ENCODE results near the gene EEFSEC. TPM values are rescaled to one million over a fixed set of nuclear protein-coding genes. Genes with fewer than 3 reads are reported as not detected.

EEFSEC gene
- total RNA-seq (10 to 100 TPM; 11.5 to 13.4 TPM), polyA plus RNA-seq (ENCODE audit: insufficient read length in 6 of 6) (10 to 100 TPM; 17.4 to 23.0 (median 20.9) TPM)
- long read RNA-seq, donor 1, transcript EEFSEC-201 (7 exons, 2,232 nt): major isoform, 9 of 9 reads
- long read RNA-seq, donor 1, partial matches to known transcripts: 0 of 9 reads
- long read RNA-seq, donor 1, other reads (novel, unspliced or antisense): 0 of 9 reads
- long read RNA-seq, donor 2, transcript EEFSEC-201 (7 exons, 2,232 nt): major isoform, 5 of 5 reads
- long read RNA-seq, donor 2, partial matches to known transcripts: 0 of 5 reads
- long read RNA-seq, donor 2, other reads (novel, unspliced or antisense): 0 of 5 reads
- long read RNA-seq, donor 3, transcript EEFSEC-201 (7 exons, 2,232 nt): major isoform, 8 of 8 reads
- long read RNA-seq, donor 3, partial matches to known transcripts: 0 of 8 reads
- long read RNA-seq, donor 3, other reads (novel, unspliced or antisense): 0 of 8 reads
- long read RNA-seq, donor 4, transcript EEFSEC-201 (7 exons, 2,232 nt): major isoform, 5 of 7 reads
- long read RNA-seq, donor 4, partial matches to known transcripts: 1 of 7 reads
- long read RNA-seq, donor 4, other reads (novel, unspliced or antisense): 1 of 7 reads
- long read RNA-seq, donor 5, transcript EEFSEC-201 (7 exons, 2,232 nt): major isoform, 10 of 10 reads
- long read RNA-seq, donor 5, partial matches to known transcripts: 0 of 10 reads
- long read RNA-seq, donor 5, other reads (novel, unspliced or antisense): 0 of 10 reads
- long read RNA-seq, donor 6, transcript EEFSEC-201 (7 exons, 2,232 nt): major isoform, 6 of 6 reads
- long read RNA-seq, donor 6, partial matches to known transcripts: 0 of 6 reads
- long read RNA-seq, donor 6, other reads (novel, unspliced or antisense): 0 of 6 reads
- long read RNA-seq, donor 7, transcript EEFSEC-201 (7 exons, 2,232 nt): major isoform, 5 of 5 reads
- long read RNA-seq, donor 7, partial matches to known transcripts: 0 of 5 reads
- long read RNA-seq, donor 7, other reads (novel, unspliced or antisense): 0 of 5 reads
- long read RNA-seq, donor 8, transcript EEFSEC-201 (7 exons, 2,232 nt): major isoform, 10 of 10 reads
- long read RNA-seq, donor 8, partial matches to known transcripts: 0 of 10 reads
- long read RNA-seq, donor 8, other reads (novel, unspliced or antisense): 0 of 10 reads
- long read RNA-seq, donor 9: 0 reads
- long read RNA-seq, donor 10, transcript EEFSEC-201 (7 exons, 2,232 nt): major isoform, 5 of 5 reads
- long read RNA-seq, donor 10, partial matches to known transcripts: 0 of 5 reads
- long read RNA-seq, donor 10, other reads (novel, unspliced or antisense): 0 of 5 reads
- long read RNA-seq, donor 11, transcript EEFSEC-201 (7 exons, 2,232 nt): major isoform, 7 of 7 reads
- long read RNA-seq, donor 11, partial matches to known transcripts: 0 of 7 reads
- long read RNA-seq, donor 11, other reads (novel, unspliced or antisense): 0 of 7 reads
- long read RNA-seq, donor 12, transcript EEFSEC-201 (7 exons, 2,232 nt): major isoform, 9 of 14 reads
- long read RNA-seq, donor 12, partial matches to known transcripts: 5 of 14 reads
- long read RNA-seq, donor 12, other reads (novel, unspliced or antisense): 0 of 14 reads

GRCh38 chr3:128153156-128154041 is at the start of gene EEFSEC:
Gene EEFSEC, plus strand, starts transcription at chr3:128153481. Its CDS starts 27 bp downstream, at chr3:128153508.
- intact Hi-C loops (cut with DNase I): no loop called here
- no peak for TF ChIP-seq CTCF (IDR thresholded peaks at IDR 0.05)
- Histone ChIP-seq H3K4me1 (peaks cover 6 to 22% of the 10 kb centered on the region in 2 donors), H3K27ac (peak within 1 kb of the TSS; percentile 82 to 90), H3K36me3 (peaks cover 0 to 5% of the 10 kb centered on the region in 2 donors), H3K4me3 (peak within 1 kb of the TSS; percentile 77 to 97), H3K27me3 (no peaks in the 10 kb centered on the region), H3K9me3 (no peaks in the 10 kb centered on the region)
- DNase-seq (peak; percentile 73 to 94 (median 82)), ATAC-seq (peak; percentile 96)

GRCh38 chr3:128107834-128108233 is 45.4 kb upstream of the EEFSEC start:
- H3K4me3 ChIP-seq: no peak overlapping the region
- DNase-seq: peak in 2 of 4 donors; percentile 18 to 27
- no peak for TF ChIP-seq CTCF (IDR thresholded peaks at IDR 0.05)
- H3K4me1 ChIP-seq: peaks cover 0 to 5% of the 10 kb centered on the region in 2 donors
- H3K9me3 ChIP-seq: no peaks in the 10 kb centered on the region
- no peak overlapping the region for H3K27ac ChIP-seq
- H3K36me3 ChIP-seq: peaks cover 0 to 57% of the 10 kb centered on the region in 2 donors
- intact Hi-C loops (cut with DNase I): no loop called here
- no peaks in the 10 kb centered on the region for H3K27me3 ChIP-seq
- no peak for ATAC-seq

- ATAC-seq (no peak), DNase-seq (no peak)
- Histone ChIP-seq H3K4me3 (no peak overlapping the region), H3K27me3 (no peaks in the 10 kb centered on the region), H3K36me3 (peaks cover 0 to 57% of the 10 kb centered on the region in 2 donors), H3K4me1 (peaks cover 0 to 5% of the 10 kb centered on the region in 2 donors), H3K9me3 (no peaks in the 10 kb centered on the region), H3K27ac (no peak overlapping the region)
- no peak for TF ChIP-seq CTCF (IDR thresholded peaks at IDR 0.05)
- intact Hi-C loops (cut with DNase I): no loop called here
These were observed 42.1 kb upstream of the EEFSEC start for GRCh38 chr3:128111147-128111546.

- DNase-seq: no peak
- peaks cover 0 to 57% of the 10 kb centered on the region in 2 donors for H3K36me3 ChIP-seq
- H3K27ac ChIP-seq: peak overlapping the region in 1 of 2 donors; percentile 23
- no peak for TF ChIP-seq CTCF (IDR thresholded peaks at IDR 0.05)
- no peaks in the 10 kb centered on the region for H3K27me3 ChIP-seq
- intact Hi-C loops (cut with DNase I): no loop called here
- no peak for ATAC-seq
- peaks cover 0 to 5% of the 10 kb centered on the region in 2 donors for H3K4me1 ChIP-seq
- H3K4me3 ChIP-seq: no peak overlapping the region
- no peaks in the 10 kb centered on the region for H3K9me3 ChIP-seq
These were observed 40.8 kb upstream of the EEFSEC start for GRCh38 chr3:128112357-128112968.
